Urinary bladder (tissue), 4 donors: Measurements from ENCODE around the gene RAB4A. TPM values are rescaled to one million over a fixed set of nuclear protein-coding genes. Genes with fewer than 3 reads are reported as not detected.

Experiments used
- DNase-seq: peaks from one replicate; pipeline ENCODE4 v3.0.0-alpha.2; 2015; ENCODE audit errors: extremely low spot score
- H3K27ac ChIP-seq: one replicate; pipeline ENCODE4 v1.5.1; 2013; ENCODE audit warnings: low read depth, mild to moderate bottlenecking, moderate library complexity
- H3K36me3 ChIP-seq: one replicate; pipeline ENCODE4 v1.6.1; 2013; ENCODE audit warnings: mild to moderate bottlenecking, moderate library complexity; ENCODE audit not compliant: insufficient read depth
- H3K4me1 ChIP-seq: one replicate; pipeline ENCODE4 v1.6.1; 2013; ENCODE audit warnings: mild to moderate bottlenecking, moderate library complexity; ENCODE audit not compliant: insufficient read depth
- H3K4me3 ChIP-seq: one replicate; pipeline ENCODE4 v1.5.1; 2013; ENCODE audit warnings: low read depth, low read length
- WGBS: extraction: QIAGEN DNeasy Blood & Tissue Kit; methylation state at CpG from one replicate; pipeline ENCODE4 v1.1.7; 2013; 5-methylcytosine and 5-hydroxymethylcytosine counted together
- polyA plus RNA-seq: library from polyadenylated mRNA; stranded (reverse); fragments of 200-250 nt; gene quantifications from one replicate; pipeline ENCODE4 v1.2.3, GENCODE V29; 2013
- total RNA-seq: library from RNA; depleted of rRNA; stranded (reverse); fragments of >200 nt; gene quantifications from one replicate; pipeline ENCODE4 v1.2.3, GENCODE V29; 2014
- donor health status: healthy with polysubstance abuse.
- donor health status: healthy.

RAB4A gene
- total and polyA plus RNA-seq, 2 donors: 33.5 to 51.4 TPM

DNA sequence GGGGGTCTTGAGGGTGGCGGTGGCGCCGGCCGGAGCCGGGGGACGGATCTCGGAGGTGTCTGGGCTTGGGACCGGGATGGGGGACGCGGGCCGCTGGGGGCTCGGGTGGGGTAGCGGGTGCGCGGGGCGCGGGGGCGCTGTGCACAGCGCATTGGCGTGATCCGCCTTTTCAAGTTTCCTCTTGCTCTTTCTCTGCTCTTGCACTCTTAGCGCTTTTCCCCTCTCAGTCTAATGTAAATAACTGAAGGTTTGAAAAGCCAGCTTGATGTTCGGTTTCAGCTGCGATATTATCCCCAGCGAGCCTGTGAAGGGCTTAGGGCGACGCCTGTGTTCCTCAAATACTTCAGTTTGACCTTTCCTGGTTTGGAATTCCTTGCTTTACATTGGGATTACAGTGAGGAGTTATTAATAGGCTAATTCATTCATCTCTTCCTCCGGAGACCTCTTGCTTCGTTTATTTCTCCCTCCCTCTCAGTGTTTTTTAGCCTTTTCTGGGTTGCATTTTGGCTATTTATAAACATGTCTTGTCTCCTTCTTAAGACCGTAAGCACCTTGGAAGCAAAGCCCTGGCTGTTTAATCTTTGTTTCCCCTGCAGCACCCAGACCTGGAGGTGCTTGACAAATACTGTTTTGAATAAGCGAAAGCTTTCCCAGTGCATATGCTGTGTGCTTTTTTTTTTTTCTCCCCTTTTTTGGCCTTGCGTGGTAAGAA lies 693 bp downstream of the RAB4A start:
- WGBS: under 1% methylated on average over 32 of the region's 32 CpGs
- DNase-seq: no peak
- no peaks in the 10 kb centered on the region for H3K36me3 ChIP-seq
- peaks cover 6% of the 10 kb centered on the region for H3K4me1 ChIP-seq
- peak overlapping the region; percentile 99 for H3K4me3 ChIP-seq
- H3K27ac ChIP-seq: peak overlapping the region; percentile 92

DNA sequence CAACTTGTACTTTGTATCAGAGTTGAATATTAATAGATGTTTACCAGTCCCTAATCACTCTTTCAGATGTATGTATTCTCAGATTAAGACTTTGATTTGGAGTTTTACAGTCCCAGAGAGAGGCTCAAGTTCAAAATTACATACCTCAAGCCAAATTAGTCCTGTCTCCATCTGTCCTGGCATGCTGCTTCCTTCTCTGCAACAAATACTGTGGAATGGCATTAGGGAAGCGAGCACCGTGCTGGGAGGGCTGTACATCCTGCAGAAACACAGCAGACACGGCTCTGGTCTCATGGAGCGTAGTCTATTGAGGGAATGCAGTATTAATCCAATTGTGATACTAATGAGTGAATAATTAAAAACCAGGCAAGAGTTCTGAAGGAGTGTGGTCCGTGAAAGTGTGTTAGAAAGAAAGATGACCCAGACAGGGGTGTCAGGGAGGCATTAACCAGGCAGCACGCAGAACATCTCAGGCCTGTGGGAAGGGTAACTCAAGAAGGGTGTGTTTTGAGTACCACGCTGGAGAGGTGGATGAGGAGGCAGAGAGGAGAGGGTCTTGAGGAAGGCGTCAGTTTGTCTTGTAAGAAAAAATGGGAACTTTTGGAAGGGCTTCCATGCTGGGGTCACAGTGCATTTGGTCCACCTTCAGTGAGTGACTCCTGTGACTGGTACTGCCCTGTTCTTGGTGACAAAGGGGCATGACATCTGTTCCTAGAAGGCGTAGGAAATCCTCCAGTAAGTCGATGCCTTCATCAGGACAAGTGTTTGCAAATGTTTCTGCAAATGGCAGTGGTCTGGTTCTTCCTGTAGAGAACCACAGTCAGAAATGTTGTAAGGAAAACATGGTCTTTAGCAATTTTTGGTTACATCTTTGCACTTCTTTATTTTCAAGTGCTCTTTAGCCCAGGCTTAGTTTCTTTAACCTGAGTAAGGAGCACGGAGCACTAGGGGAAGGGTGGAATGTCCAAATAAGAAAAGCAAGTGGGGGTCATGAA lies 1.6 kb downstream of the RAB4A start:
- Histone ChIP-seq H3K4me1 (peaks cover 6% of the 10 kb centered on the region), H3K4me3 (peak overlapping the region; percentile 99), H3K27ac (no peak overlapping the region), H3K36me3 (no peaks in the 10 kb centered on the region)
- 41% methylated on average over 11 of the region's 11 CpGs for WGBS
- DNase-seq: no peak

DNA sequence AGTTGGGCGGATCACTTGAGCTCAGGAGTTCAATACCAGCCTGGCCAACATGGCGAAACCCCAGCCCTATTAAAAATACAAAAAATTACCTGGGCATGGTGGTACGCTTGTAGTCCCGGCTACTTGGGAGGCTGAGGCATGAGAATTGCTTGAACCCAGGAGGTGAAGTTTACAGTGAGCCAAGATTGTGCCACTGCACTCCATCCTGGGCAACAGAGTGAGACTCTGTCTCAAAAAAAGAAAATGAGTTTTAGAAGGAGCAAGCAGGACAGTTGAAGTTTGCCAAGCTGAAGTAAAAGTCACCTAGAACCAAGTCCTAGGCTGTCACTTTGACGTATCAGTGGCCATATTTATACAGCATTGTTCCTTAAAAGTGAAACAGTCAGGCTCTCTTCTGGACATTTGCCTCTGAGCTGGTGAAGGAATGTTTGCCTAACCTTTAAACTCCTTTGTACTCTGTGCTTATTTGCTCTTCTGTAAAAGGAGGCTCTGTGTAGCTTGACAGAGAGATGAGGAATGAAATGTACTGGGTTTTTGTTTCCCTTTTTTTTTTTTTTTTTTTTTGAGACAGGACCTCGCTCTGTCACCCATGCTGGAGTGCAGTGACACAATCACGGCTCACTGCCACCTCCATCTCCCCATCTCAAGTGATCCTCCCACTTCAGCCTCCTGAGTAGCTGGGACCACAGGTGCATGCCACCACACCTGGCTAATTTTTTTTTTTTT lies 2.8 kb downstream of the RAB4A start:
- H3K4me3 ChIP-seq: no peak overlapping the region
- no peaks in the 10 kb centered on the region for H3K36me3 ChIP-seq
- H3K27ac ChIP-seq: no peak overlapping the region
- peaks cover 6% of the 10 kb centered on the region for H3K4me1 ChIP-seq
- no peak for DNase-seq
- WGBS: 88% methylated on average over 7 of the region's 7 CpGs

DNA sequence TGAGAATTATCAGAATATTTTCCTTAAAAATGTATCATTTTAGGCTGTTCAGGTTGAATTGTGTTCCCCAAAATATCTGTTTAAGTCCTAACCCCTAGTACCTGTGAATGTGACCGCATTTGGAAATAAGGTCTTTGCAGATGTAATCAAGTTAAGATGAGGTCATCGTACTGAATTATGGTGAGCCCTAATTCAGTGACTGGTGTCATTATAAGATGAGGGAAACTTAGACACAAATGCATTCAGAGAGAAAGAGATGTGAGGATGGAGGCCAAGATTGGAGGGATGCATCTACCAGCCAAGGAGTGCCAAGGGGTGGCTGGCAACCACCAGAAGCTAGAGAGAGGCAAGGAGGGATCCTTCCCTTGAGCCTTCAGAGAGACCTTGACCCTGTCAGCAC lies 4.1 kb downstream of the RAB4A start:
- H3K27ac ChIP-seq: no peak overlapping the region
- peaks cover 6% of the 10 kb centered on the region for H3K4me1 ChIP-seq
- 97% methylated on average over 2 of the region's 2 CpGs for WGBS
- DNase-seq: no peak
- H3K36me3 ChIP-seq: no peaks in the 10 kb centered on the region
- no peak overlapping the region for H3K4me3 ChIP-seq

DNA sequence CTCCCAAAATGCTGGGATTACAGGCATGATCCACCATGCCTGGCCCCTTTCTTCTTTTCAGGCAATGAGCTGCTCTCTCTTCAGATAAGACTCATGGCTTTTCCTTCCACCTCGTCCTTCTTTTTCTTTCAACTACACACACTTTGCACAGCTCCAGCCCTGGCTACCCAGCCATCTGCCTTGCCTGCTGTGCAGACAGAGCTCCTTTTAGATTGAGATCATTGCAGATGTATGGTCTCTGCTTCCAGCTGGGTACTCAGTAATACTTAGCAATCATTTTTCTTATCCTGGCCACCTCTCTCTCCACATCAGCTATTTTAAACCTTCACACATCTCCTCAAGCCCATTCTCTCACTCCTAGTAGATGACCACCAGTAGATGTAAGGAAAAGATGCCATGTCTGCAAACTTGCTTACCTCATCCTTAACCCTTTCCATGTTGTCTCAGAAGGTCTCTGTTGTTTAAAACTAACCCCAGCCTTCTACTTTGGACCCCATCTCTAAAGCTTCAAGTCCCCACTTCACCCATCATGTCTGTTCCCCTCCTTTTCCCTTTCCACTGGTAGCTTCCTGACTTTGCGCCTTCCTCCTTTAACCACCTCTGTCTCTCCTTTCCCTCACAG lies 7.3 kb downstream of the RAB4A start:
- 92% methylated on average over 2 of the region's 2 CpGs for WGBS
- DNase-seq: no peak
- H3K4me3 ChIP-seq: no peak overlapping the region
- H3K36me3 ChIP-seq: no peaks in the 10 kb centered on the region
- no peak overlapping the region for H3K27ac ChIP-seq
- peaks cover 2% of the 10 kb centered on the region for H3K4me1 ChIP-seq

DNA sequence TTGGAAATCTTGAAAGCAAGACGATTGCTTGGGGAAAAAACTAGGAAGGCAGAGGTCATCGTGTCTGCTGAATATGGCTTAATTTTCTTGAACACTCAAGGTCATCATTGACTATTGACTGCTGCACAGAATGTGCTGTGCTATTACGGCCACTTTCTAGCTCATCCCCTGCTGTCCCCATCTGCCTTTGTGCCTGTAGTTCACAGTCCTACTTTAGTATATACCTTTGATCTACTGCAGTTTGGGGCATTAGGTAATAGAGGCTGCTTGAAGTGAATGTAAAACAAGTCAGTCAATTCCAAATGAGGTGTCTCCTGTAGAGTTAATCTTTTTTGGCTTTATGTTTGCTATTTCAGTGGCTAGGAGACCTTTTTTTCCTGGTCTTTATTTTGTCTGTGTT lies 8.3 kb downstream of the RAB4A start:
- Histone ChIP-seq H3K4me3 (no peak overlapping the region), H3K4me1 (peaks cover 2% of the 10 kb centered on the region), H3K27ac (no peak overlapping the region), H3K36me3 (no peaks in the 10 kb centered on the region)
- WGBS: 75% methylated on average over 3 of the region's 3 CpGs
- no peak for DNase-seq

DNA sequence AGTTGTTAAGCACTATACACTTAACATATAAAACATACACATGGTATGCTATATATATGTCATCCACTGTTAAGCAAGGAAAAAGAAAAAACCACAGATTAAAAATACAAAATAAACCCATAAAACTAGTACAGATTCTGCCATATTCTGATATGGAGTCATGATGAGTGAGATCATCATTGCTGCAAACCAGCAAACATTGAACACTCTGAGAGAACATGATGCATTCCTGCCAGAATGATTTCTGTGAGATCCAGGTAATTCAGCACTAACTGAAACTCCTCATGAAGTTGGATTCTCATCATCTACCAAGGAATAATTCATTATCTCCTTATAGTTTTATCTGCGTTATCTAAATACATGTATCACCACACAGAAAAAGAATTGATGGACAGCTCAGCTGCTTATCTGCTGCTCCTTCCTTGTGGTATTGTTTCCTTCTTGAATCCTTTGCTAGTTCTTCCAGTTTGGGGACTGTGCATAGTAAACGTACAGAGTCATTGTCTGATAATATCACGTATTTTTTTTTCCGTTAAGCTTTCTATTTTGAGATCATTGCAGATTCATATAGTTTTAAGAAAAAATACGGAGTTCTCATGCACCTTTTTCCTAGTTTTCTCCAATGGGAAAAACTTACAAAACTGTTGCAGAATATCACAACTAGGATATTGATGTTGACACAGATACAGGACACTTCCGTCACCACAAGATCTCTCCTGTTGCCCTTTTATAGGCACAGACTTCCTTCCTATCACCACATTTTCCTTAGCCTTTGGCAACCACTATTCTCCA lies 9.3 kb downstream of the RAB4A start:
- WGBS: 78% methylated on average over 6 of the region's 6 CpGs
- Histone ChIP-seq H3K36me3 (no peaks in the 10 kb centered on the region), H3K4me1 (no peaks in the 10 kb centered on the region), H3K4me3 (no peak overlapping the region), H3K27ac (no peak overlapping the region)
- no peak for DNase-seq

DNA sequence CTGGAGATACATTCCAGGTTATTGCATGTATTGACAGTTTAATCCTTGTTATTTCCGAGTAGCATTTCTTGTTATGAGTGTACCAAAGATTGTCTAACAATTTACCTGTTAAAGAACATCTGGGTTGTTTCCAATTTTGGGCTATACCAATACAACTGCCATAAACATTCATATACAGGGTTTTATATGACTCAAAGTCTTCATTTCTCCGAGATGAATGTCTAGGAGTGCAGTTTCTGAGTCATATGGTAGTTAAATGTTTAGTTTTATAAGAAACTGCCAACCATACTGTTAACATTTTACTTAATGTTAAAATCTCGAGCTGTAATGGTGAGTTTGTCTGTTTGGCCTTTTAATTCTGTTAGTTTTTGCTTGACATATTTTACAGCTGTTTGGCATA lies 10.0 kb downstream of the RAB4A start:
- Histone ChIP-seq H3K4me1 (no peaks in the 10 kb centered on the region), H3K27ac (no peak overlapping the region), H3K36me3 (no peaks in the 10 kb centered on the region), H3K4me3 (no peak overlapping the region)
- DNase-seq: no peak
- 75% methylated on average over 3 of the region's 3 CpGs for WGBS

DNA sequence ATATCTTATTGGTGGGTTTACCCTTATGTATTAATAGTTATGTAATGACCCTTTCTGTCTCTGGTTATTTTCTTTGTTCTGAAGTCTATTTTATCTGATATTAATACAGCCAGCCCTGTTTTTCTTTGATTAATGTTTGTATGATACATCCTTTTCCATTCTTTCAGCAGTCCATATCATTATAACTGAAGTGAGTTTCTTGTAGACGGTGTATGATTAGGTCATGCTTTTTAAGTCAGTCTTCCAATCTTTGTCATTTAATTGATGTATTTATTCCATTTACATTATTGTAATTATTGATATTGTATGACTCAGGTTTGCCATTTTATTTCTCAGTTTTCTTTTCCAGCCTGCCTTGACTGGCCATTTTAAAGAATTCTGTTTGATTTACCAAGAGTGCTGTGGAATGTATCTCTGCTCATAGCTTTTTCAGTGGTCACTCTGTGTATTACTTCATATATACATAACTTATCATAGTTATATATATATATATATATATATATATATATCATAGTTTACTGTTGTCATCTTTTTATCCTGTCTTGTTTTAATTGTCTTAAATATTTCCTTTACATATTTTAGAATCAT lies 10.5 kb downstream of the RAB4A start:
- 92% methylated on average over 1 of the region's 1 CpG for WGBS
- H3K4me1 ChIP-seq: no peaks in the 10 kb centered on the region
- H3K36me3 ChIP-seq: no peaks in the 10 kb centered on the region
- H3K27ac ChIP-seq: no peak overlapping the region
- no peak overlapping the region for H3K4me3 ChIP-seq
- DNase-seq: no peak

DNA sequence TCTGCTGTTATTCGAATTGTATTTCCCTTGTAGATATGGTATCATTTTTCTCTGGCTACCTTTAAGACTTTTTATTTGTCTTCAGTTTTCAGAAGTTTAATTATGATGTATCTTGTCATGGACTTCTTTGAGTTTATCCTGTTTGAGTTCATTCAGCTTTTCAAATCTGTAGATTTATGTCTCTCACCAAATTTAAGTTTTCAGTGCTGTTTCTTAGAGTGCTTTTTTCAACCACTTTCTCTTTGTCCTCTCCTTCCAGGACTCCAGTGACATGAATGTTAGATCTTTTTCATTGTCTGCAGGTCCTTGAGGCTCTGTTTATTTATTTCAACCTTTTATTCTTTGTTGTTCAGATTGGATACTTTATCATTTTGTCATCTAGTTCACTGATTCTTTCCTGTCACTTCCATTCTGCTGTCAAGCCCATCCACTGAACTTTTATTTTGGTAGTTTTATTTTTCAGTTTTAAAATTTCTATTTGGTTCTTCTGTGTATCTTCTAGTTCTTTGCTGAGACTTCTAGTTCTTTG lies 11.4 kb downstream of the RAB4A start:
- Histone ChIP-seq H3K4me3 (no peak overlapping the region), H3K36me3 (no peaks in the 10 kb centered on the region), H3K4me1 (peaks cover 2% of the 10 kb centered on the region), H3K27ac (no peak overlapping the region)
- WGBS: 91% methylated on average over 1 of the region's 1 CpG
- no peak for DNase-seq

DNA sequence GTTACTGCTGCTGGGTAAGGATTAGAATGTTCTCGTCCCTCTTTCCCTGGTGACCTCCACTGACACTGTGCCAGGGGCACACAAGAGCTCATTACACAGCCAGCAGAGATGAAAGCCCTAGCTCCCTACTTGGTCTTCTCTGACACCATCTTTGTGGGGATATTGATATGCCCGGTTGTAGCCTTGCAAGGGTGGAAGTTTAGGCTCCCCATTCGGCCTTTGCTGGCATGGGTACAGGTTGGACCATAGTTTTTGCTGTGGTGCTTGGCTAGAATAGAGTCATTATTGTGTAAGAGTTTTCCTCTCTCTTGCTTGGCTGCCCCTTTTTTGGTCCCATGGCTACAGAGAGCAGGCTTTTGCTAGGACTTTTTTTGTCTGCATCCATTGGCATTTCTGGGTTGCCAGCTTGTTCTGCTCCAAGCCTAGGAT lies 12.3 kb downstream of the RAB4A start:
- Histone ChIP-seq H3K27ac (no peak overlapping the region), H3K4me3 (no peak overlapping the region), H3K4me1 (peaks cover 2% of the 10 kb centered on the region), H3K36me3 (no peaks in the 10 kb centered on the region)
- no peak for DNase-seq
- 89% methylated on average over 3 of the region's 3 CpGs for WGBS

DNA sequence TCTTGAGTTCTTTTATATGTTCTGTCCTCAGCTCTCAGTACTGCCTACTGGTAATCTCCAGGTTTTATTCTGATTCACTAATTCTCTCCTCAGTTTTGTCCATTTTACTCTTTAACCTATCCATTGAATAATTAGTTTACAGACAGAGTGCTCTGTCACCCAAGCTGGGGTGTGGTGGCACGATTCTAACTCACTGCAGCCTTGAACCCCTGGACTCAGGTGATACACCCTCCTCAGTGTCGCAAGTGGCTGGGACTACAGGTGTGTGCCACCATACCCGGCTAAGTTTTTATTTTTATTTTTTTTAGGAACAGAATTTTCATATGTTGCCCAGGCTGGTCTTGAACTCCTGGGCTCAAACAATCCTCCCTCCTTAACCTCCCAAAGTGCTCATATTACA lies 14.0 kb downstream of the RAB4A start:
- Histone ChIP-seq H3K4me3 (no peak overlapping the region), H3K36me3 (peaks cover 2% of the 10 kb centered on the region), H3K27ac (no peak overlapping the region), H3K4me1 (peaks cover 2% of the 10 kb centered on the region)
- WGBS: 96% methylated on average over 3 of the region's 3 CpGs
- DNase-seq: no peak
